NCI-H1694 treated with DMSO at 0.1 percent for 48 hours (cell line): ENCODE results near the gene WDTC1.

Experiments used
- DNase-seq: peaks from one replicate; lab custom pipeline; 2025; lab: John Stamatoyannopoulos, UW

Gene WDTC1

GRCh38 chr1:27357281-27358037 lies 123.0 kb downstream of the WDTC1 start:
- DNase-seq = peak; percentile 25
